Mucosa of descending colon (tissue), 3 donors: ENCODE results near the gene ANXA2R. TPM values are rescaled to one million over a fixed set of nuclear protein-coding genes. Genes with fewer than 3 reads are reported as not detected.

Experiments used
- ATAC-seq: fragments of 200-7000 bp; cut with Tn5 transposase; one replicate; pipeline ENCODE4 v1.9.1; 2020; ENCODE audit warnings: mild to moderate bottlenecking, moderate library complexity
- DNase-seq, 3 donors: peaks; one replicate each; pipeline ENCODE4 v3.0.0-alpha.2; 2020
- H3K36me3 ChIP-seq: fragments of 200-600 bp; one replicate; pipeline ENCODE4 v1.8.0; 2021; ENCODE audit warnings: low read depth, mild to moderate bottlenecking
- H3K4me1 ChIP-seq: fragments of 200-600 bp; one replicate; pipeline ENCODE4 v1.8.0; 2021; ENCODE audit warnings: low read depth, mild to moderate bottlenecking
- H3K4me3 ChIP-seq: fragments of 200-600 bp; one replicate; pipeline ENCODE4 v1.8.0; 2021; ENCODE audit warnings: mild to moderate bottlenecking
- H3K9me3 ChIP-seq: fragments of 200-600 bp; one replicate; pipeline ENCODE4 v1.8.0; 2021; ENCODE audit warnings: mild to moderate bottlenecking
- CTCF ChIP-seq: fragments of 200-600 bp; IDR thresholded peaks from one replicate; pipeline ENCODE4 v1.8.0; 2022; ENCODE audit warnings: antibody characterized with exemption, mild to moderate bottlenecking
- intact Hi-C, 2 donors: fragments of 100-400 bp; cut with DNase I in 1 of 2; cut with micrococcal nuclease in 1 of 2; formaldehyde crosslinking; loops; one replicate each; pipeline versions ENCODE4 v1.11.0 to v1.11.1; 2022; cut with DNase I, micrococcal nuclease
- total RNA-seq, 3 donors: library from RNA; stranded (reverse); fragmentation: NEBNext Ultra II Directional in 2 of 3; extraction: Animal tissue kit (Norgen Biotek cat#: 25700) in 2 of 3; gene quantifications; one replicate each; pipeline versions ENCODE4 v1.2.1 to v1.2.4, GENCODE V29; 2021 to 2023
- donor health status: DM: no; HTN: no; CAD: no; lungs with moderate emphysema.
- donor health status: DM: no; HTN: no; CAD: no.
- donor health status: DM: no; HTN: yes; CAD: no.

ANXA2R gene
- total RNA-seq, 3 donors from 2014 or later: 1.3 to 2.3 (median 1.8) TPM

GRCh38 chr5:43051684-43052083 lies 11.6 kb upstream of the ANXA2R start:
- DNase-seq: no peak
- Histone ChIP-seq H3K4me3 (no peak overlapping the region), H3K9me3 (no peaks in the 10 kb centered on the region), H3K36me3 (no peaks in the 10 kb centered on the region), H3K4me1 (no peaks in the 10 kb centered on the region)
- TF ChIP-seq CTCF: no peak
- ATAC-seq: no peak
- intact Hi-C loops: no loop called here

DNA sequence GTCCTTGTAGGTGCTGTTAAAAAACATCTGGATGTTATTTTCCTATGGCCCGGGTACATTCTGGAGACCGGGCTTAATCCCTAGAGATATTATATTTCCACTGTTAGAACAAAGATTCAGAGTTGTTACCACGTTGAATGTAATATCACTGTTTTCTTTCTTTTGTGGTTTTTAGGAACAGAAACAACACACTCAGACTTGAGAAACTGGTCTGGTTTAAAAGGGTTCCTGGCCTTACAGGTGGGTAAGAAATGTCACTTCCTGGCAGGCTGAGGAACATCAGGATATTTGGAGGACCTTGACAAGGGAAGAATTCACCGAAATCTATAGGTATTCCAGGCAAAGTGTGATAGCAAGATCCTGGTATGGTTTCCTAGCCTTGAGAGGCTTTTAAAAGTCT lies 10.3 kb upstream of the ANXA2R start:
- no peaks in the 10 kb centered on the region for H3K36me3 ChIP-seq
- TF ChIP-seq CTCF: no peak
- no peak overlapping the region for H3K4me3 ChIP-seq
- intact Hi-C loops: no loop called here
- DNase-seq: no peak
- no peaks in the 10 kb centered on the region for H3K4me1 ChIP-seq
- no peaks in the 10 kb centered on the region for H3K9me3 ChIP-seq
- no peak for ATAC-seq

- intact Hi-C loops: no loop called here
- no peak for DNase-seq
- Histone ChIP-seq H3K4me3 (no peak overlapping the region), H3K9me3 (no peaks in the 10 kb centered on the region), H3K4me1 (no peaks in the 10 kb centered on the region), H3K36me3 (no peaks in the 10 kb centered on the region)
- no peak for TF ChIP-seq CTCF
- no peak for ATAC-seq
Measured at GRCh38 chr5:43049236-43049635, 9.1 kb upstream of the ANXA2R start.

GRCh38 chr5:43046474-43046873 lies 6.4 kb upstream of the ANXA2R start:
- intact Hi-C loops: no loop called here
- DNase-seq (no peak), ATAC-seq (no peak)
- no peaks in the 10 kb centered on the region for H3K36me3 ChIP-seq
- no peaks in the 10 kb centered on the region for H3K9me3 ChIP-seq
- H3K4me1 ChIP-seq: peaks cover 10% of the 10 kb centered on the region
- no peak overlapping the region for H3K4me3 ChIP-seq
- no peak for TF ChIP-seq CTCF

DNA sequence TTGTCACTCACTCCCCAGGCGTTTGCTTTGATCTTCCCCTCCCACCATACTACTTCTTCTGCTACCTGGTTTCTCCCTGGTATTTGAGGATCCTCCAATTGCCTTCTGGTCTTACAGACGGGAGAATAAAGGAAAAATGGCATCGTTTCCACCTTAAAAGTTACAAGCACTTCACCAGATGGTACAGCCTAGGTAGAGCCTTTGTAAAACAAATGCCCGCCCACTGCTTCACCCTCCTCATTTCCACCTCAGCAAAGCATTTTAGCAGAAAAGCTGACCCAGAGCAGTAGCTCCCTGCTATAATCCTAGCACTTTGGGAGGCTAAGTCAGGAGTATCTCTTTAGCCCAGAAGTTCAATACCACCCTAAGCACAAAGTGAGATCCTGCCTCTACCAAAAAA lies 5.1 kb upstream of the ANXA2R start:
- ATAC-seq (no peak), DNase-seq (no peak)
- Histone ChIP-seq H3K36me3 (no peaks in the 10 kb centered on the region), H3K4me1 (peaks cover 18% of the 10 kb centered on the region), H3K4me3 (no peak overlapping the region), H3K9me3 (no peaks in the 10 kb centered on the region)
- intact Hi-C loops: no loop called here
- TF ChIP-seq CTCF: no peak
